H1 (cell line): ENCODE results near the gene NKAIN2. TPM values are rescaled to one million over a fixed set of nuclear protein-coding genes. Genes with fewer than 3 reads are reported as not detected.

ENCODE experiments used
- NANOG ChIP-seq: IDR thresholded peaks from 2 replicates; pipeline ENCODE4 v1.6.1; 2011; ENCODE audit warnings: low read length, low read depth, mild to moderate bottlenecking, inconsistent platforms; ENCODE audit not compliant: insufficient read depth, poor library complexity, severe bottlenecking
- POLR2A ChIP-seq, 2 experiments: IDR thresholded peaks; 1 replicate in 1 of 2; 2 replicates in 1 of 2; pipeline ENCODE4 v1.6.1; 2011; ENCODE audit warnings: low read depth in 2 of 2, low read length in 2 of 2, mild to moderate bottlenecking in 2 of 2; ENCODE audit errors: control extremely low read depth in 1 of 2
- SIX5 ChIP-seq: IDR thresholded peaks from 2 replicates; pipeline ENCODE4 v1.6.1; 2011; ENCODE audit warnings: mild to moderate bottlenecking, low read depth, low read length
- polyA plus RNA-seq, 7 experiments: library from polyadenylated mRNA; depleted of rRNA in 3 of 7; stranded (reverse) in 5 of 7; unstranded in 2 of 7; fragments of >200 nt in 5 of 7; fragments of 200-250 nt in 2 of 7; gene quantifications; 1 replicate in 5 of 7; 2 replicates in 1 of 7; 4 replicates in 1 of 7; pipeline versions ENCODE4 v1.2.1 to v1.2.3, GENCODE V29; 2011 to 2013; ENCODE audit warnings: missing spikeins in 2 of 7, mixed read lengths in 2 of 7
- total RNA-seq: library from RNA; stranded (reverse); fragmentation: NEBNext Ultra II Directional; extraction: Animal tissue kit (Norgen Biotek cat#: 25700); gene quantifications from 2 replicates; pipeline ENCODE4 v1.2.1, GENCODE V29; 2021
- TF ChIP-seq, protein P1 (sequence below): fragments of 300-600 bp; sonication (generic); IDR thresholded peaks from 2 replicates; pipeline ENCODE4 v1.7.1; 2012; ENCODE audit warnings: low read length, moderate library complexity, mild to moderate bottlenecking, inconsistent platforms; ENCODE audit not compliant: insufficient replicate concordance
- TF ChIP-seq, protein P2 (sequence below): IDR thresholded peaks from 2 replicates; pipeline ENCODE4 v1.6.1; 2012; ENCODE audit warnings: inconsistent platforms

The NKAIN2 gene
- total and polyA plus RNA-seq, 2 of the 8 experiments (the other 6 are each of a cell fraction or from before 2014, with no cell fraction given): 0.20 to 0.34 TPM

GRCh38 chr6:124142852-124143251, 339.2 kb downstream of the NKAIN2 start (continued):
- TF ChIP-seq, protein P1, sequence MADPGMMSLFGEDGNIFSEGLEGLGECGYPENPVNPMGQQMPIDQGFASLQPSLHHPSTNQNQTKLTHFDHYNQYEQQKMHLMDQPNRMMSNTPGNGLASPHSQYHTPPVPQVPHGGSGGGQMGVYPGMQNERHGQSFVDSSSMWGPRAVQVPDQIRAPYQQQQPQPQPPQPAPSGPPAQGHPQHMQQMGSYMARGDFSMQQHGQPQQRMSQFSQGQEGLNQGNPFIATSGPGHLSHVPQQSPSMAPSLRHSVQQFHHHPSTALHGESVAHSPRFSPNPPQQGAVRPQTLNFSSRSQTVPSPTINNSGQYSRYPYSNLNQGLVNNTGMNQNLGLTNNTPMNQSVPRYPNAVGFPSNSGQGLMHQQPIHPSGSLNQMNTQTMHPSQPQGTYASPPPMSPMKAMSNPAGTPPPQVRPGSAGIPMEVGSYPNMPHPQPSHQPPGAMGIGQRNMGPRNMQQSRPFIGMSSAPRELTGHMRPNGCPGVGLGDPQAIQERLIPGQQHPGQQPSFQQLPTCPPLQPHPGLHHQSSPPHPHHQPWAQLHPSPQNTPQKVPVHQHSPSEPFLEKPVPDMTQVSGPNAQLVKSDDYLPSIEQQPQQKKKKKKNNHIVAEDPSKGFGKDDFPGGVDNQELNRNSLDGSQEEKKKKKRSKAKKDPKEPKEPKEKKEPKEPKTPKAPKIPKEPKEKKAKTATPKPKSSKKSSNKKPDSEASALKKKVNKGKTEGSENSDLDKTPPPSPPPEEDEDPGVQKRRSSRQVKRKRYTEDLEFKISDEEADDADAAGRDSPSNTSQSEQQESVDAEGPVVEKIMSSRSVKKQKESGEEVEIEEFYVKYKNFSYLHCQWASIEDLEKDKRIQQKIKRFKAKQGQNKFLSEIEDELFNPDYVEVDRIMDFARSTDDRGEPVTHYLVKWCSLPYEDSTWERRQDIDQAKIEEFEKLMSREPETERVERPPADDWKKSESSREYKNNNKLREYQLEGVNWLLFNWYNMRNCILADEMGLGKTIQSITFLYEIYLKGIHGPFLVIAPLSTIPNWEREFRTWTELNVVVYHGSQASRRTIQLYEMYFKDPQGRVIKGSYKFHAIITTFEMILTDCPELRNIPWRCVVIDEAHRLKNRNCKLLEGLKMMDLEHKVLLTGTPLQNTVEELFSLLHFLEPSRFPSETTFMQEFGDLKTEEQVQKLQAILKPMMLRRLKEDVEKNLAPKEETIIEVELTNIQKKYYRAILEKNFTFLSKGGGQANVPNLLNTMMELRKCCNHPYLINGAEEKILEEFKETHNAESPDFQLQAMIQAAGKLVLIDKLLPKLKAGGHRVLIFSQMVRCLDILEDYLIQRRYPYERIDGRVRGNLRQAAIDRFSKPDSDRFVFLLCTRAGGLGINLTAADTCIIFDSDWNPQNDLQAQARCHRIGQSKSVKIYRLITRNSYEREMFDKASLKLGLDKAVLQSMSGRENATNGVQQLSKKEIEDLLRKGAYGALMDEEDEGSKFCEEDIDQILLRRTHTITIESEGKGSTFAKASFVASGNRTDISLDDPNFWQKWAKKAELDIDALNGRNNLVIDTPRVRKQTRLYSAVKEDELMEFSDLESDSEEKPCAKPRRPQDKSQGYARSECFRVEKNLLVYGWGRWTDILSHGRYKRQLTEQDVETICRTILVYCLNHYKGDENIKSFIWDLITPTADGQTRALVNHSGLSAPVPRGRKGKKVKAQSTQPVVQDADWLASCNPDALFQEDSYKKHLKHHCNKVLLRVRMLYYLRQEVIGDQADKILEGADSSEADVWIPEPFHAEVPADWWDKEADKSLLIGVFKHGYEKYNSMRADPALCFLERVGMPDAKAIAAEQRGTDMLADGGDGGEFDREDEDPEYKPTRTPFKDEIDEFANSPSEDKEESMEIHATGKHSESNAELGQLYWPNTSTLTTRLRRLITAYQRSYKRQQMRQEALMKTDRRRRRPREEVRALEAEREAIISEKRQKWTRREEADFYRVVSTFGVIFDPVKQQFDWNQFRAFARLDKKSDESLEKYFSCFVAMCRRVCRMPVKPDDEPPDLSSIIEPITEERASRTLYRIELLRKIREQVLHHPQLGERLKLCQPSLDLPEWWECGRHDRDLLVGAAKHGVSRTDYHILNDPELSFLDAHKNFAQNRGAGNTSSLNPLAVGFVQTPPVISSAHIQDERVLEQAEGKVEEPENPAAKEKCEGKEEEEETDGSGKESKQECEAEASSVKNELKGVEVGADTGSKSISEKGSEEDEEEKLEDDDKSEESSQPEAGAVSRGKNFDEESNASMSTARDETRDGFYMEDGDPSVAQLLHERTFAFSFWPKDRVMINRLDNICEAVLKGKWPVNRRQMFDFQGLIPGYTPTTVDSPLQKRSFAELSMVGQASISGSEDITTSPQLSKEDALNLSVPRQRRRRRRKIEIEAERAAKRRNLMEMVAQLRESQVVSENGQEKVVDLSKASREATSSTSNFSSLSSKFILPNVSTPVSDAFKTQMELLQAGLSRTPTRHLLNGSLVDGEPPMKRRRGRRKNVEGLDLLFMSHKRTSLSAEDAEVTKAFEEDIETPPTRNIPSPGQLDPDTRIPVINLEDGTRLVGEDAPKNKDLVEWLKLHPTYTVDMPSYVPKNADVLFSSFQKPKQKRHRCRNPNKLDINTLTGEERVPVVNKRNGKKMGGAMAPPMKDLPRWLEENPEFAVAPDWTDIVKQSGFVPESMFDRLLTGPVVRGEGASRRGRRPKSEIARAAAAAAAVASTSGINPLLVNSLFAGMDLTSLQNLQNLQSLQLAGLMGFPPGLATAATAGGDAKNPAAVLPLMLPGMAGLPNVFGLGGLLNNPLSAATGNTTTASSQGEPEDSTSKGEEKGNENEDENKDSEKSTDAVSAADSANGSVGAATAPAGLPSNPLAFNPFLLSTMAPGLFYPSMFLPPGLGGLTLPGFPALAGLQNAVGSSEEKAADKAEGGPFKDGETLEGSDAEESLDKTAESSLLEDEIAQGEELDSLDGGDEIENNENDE: no peak
- TF ChIP-seq, protein P2, sequence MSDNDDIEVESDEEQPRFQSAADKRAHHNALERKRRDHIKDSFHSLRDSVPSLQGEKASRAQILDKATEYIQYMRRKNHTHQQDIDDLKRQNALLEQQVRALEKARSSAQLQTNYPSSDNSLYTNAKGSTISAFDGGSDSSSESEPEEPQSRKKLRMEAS: no peak
- no peak for TF ChIP-seq POLR2A (IDR thresholded peaks at IDR 0.05; ENCODE audit: control extremely low read depth in 1 of 2, low read depth in 2 of 2, low read length in 2 of 2)
- no peak for TF ChIP-seq SIX5
- TF ChIP-seq NANOG: no peak
